K562 (cell line): ENCODE data around the gene CHRNA3. TPM values are rescaled to one million over a fixed set of nuclear protein-coding genes. Genes with fewer than 3 reads are reported as not detected.

ENCODE experiments used
- ATAC-seq: fragments of 200-7000 bp; cut with Tn5 transposase; 3 replicates; pipeline ENCODE4 v1.9.1; 2020; ENCODE audit warnings: moderate library complexity
- BruUV-seq: library from RNA; stranded (reverse); fragments of 400-500 nt; replicated peaks from 2 replicates; lab custom pipeline; 2021; lab: Mats Ljungman, UMichigan
- CTCF ChIA-PET: fragments of 300-600 bp; formaldehyde crosslinking; extraction: SDS; loops from one replicate; lab custom pipeline; 2021; ENCODE audit warnings: low intra/inter-chr PET ratio; lab: Yijun Ruan, JAX
- POLR2A ChIA-PET: fragments of 300-600, 350-650 bp; sonication (Branson Sonifier 250); formaldehyde crosslinking; extraction: SDS; loops from one replicate; lab custom pipeline; 2021; ENCODE audit warnings: antibody characterized with exemption, inconsistent platforms; lab: Yijun Ruan, JAX
- DNase-seq, 4 experiments: peaks; one replicate each; pipeline versions ENCODE4 v3.0.0 to v3.0.0-alpha.2; 2011 to 2018; ENCODE audit warnings: low spot score in 3 of 4, mixed read lengths in 3 of 4; ENCODE audit errors: extremely low read depth in 1 of 4
- FAIRE-seq: peaks from 2 replicates; lab custom pipeline; 2011; peaks lifted over from hg19 to GRCh38; lab: Jason Lieb, UNC
- H2AFZ ChIP-seq: 2 replicates; pipeline ENCODE4 v1.6.0; 2011; ENCODE audit warnings: low read depth, low read length, control low read depth, inconsistent platforms
- H3K27ac ChIP-seq: fragments of 200-600 bp; 3 replicates; pipeline ENCODE4 v1.8.0; 2011; ENCODE audit warnings: low read depth, mild to moderate bottlenecking, control low read depth, inconsistent platforms, low read length, moderate library complexity, mixed read lengths; ENCODE audit errors: extremely low read depth
- H3K27me3 ChIP-seq, 2 experiments: fragments of 300-600 bp in 1 of 2; 2 replicates in 1 of 2; 3 replicates in 1 of 2; pipeline versions ENCODE4 v1.6.0 to v1.8.0; 2011; ENCODE audit warnings: inconsistent platforms in 2 of 2, low read length in 2 of 2, mild to moderate bottlenecking in 1 of 2, mixed read lengths in 1 of 2, moderate library complexity in 1 of 2; ENCODE audit not compliant: control insufficient read depth in 2 of 2, insufficient read depth in 2 of 2
- H3K36me3 ChIP-seq: fragments of 300-600 bp; 3 replicates; pipeline ENCODE4 v1.8.0; 2011; ENCODE audit warnings: mild to moderate bottlenecking, low read length, inconsistent platforms; ENCODE audit not compliant: control insufficient read depth, insufficient read depth
- H3K4me1 ChIP-seq, 2 experiments: fragments of 200-600 bp in 1 of 2; replicated peaks in 1 of 2; 2 replicates in 1 of 2; 3 replicates in 1 of 2; pipeline versions ENCODE4 v1.5.1 to v1.8.0; 2011; ENCODE audit warnings: inconsistent platforms in 2 of 2, low read length in 2 of 2, mild to moderate bottlenecking in 1 of 2, mixed read lengths in 1 of 2, moderate library complexity in 1 of 2; ENCODE audit not compliant: control insufficient read depth in 2 of 2, insufficient read depth in 2 of 2
- H3K4me2 ChIP-seq: 2 replicates; pipeline ENCODE4 v1.6.1; 2011; ENCODE audit warnings: low read length, control low read depth, inconsistent platforms, mixed read lengths; ENCODE audit not compliant: insufficient read depth
- H3K4me3 ChIP-seq: fragments of 200-600 bp; sonication (generic), shearing (Covaris generic); 2 replicates; pipeline ENCODE4 v1.5.1; 2016; ENCODE audit warnings: control low read depth, inconsistent platforms
- H3K79me2 ChIP-seq: fragments of 200-600 bp; 3 replicates; pipeline ENCODE4 v1.8.0; 2011; ENCODE audit warnings: low read length, inconsistent platforms; ENCODE audit not compliant: control insufficient read depth, insufficient read depth
- H3K9ac ChIP-seq, 2 experiments: 2 replicates each; pipeline versions ENCODE4 v1.6.0 to v1.6.1; 2011; ENCODE audit warnings: low read depth in 2 of 2, low read length in 2 of 2, control low read depth in 1 of 2, inconsistent platforms in 1 of 2, mild to moderate bottlenecking in 1 of 2, mixed read lengths in 1 of 2; ENCODE audit not compliant: insufficient read depth in 1 of 2
- H3K9me1 ChIP-seq: one replicate; pipeline ENCODE4 v1.6.0; 2011; ENCODE audit warnings: inconsistent platforms, mild to moderate bottlenecking, low read length, moderate library complexity; ENCODE audit not compliant: control insufficient read depth, insufficient read depth
- H3K9me3 ChIP-seq: replicated peaks from 2 replicates; pipeline ENCODE4 v1.5.1; 2011; ENCODE audit warnings: low read depth, low read length, inconsistent platforms; ENCODE audit not compliant: control insufficient read depth, insufficient read depth
- H4K20me1 ChIP-seq: replicated peaks from 2 replicates; pipeline ENCODE4 v1.6.1; 2011; ENCODE audit warnings: low read length, inconsistent platforms, mixed read lengths; ENCODE audit not compliant: control insufficient read depth, insufficient read depth
- E2F3 ChIP-seq: fragments of 250-450 bp; sonication (Bioruptor Pico); IDR thresholded peaks from 2 replicates; pipeline ENCODE4 v1.4.0; 2020; ENCODE audit warnings: mild to moderate bottlenecking
- WGBS: fragments of 100-300 bp; shearing (Covaris generic); methylation state at CpG from one replicate; pipeline ENCODE4 v1.1.6; 2016; ENCODE audit warnings: low coverage, mixed read lengths; ENCODE audit not compliant: insufficient coverage; ENCODE audit errors: missing lambda C conversion rate; 5-methylcytosine and 5-hydroxymethylcytosine counted together
- in situ Hi-C: fragments of 300-500 bp; cut with MboI; formaldehyde crosslinking; loops from 4 replicates; pipeline ENCODE4 v1.15.0; 2018; ENCODE audit warnings: inconsistent platforms, mixed read lengths
- intact Hi-C: fragments of 100-400 bp; cut with micrococcal nuclease; formaldehyde crosslinking; loops from 2 replicates; pipeline ENCODE4 v1.14.2; 2022
- polyA plus RNA-seq, 8 experiments: library from polyadenylated mRNA; depleted of rRNA in 4 of 8; stranded (reverse) in 5 of 8; unstranded in 3 of 8; fragments of >200 nt; fragmentation: Nextera tagmentation in 2 of 8; fragmentation: Illumina TruSeq in 1 of 8; extraction: Ambion mirVana in 2 of 8; extraction: Trizol in 1 of 8; gene quantifications; 2 replicates each; pipeline versions ENCODE4 v1.2.1 to v1.2.3, GENCODE V29; 2011 to 2014; ENCODE audit warnings: inconsistent platforms in 1 of 8, missing spikeins in 1 of 8
- small RNA-seq: library from RNA; depleted of rRNA; stranded (forward); fragments of <200 nt; gene quantifications from one replicate; pipeline ENCODE3, GENCODE V24; 2014
- total RNA-seq, 7 experiments: library from RNA; depleted of rRNA in 6 of 7; stranded (reverse); fragments of >200 nt in 6 of 7; fragmentation: Illumina TruSeq in 2 of 7; extraction: Trizol in 2 of 7; gene quantifications; 2 replicates each; pipeline versions ENCODE4 v1.2.1 to v1.2.3, GENCODE V29; 2011 to 2021; ENCODE audit warnings: low replicate concordance in 1 of 7

The CHRNA3 gene
- total and polyA plus RNA-seq, 9 of the 15 experiments (the other 6 are each of a cell fraction or from before 2014, with no cell fraction given) = 0.01 TPM; not detected in 8

GRCh38 chr15:78550194-78550593 lies 70.6 kb downstream of the CHRNA3 start:
- no peak for FAIRE-seq
- intact Hi-C loops = no loop called here
- H3K9me3 ChIP-seq = no peaks in the 10 kb centered on the region
- whole genome bisulfite sequencing = 78% methylated on average over 6 of the region's 6 CpGs
- no peak overlapping the region for H3K27ac ChIP-seq
- POLR2A ChIA-PET = interaction anchor here (0.6 to 8.1 kb wide), 5 partner anchors 10 to 127 kb away, joined by 4 to 62 read pairs (median 4); partner anchors contain the start of genes CHRNA5 and PSMA4
- BruUV-seq = no TSS peak
- no peak for TF ChIP-seq E2F3 (CRISPR knock-in tag)
- TF ChIP-seq, all 486 proteins: peak for 0
- Histone ChIP-seq H3K9ac (no peak overlapping the region), H3K9me1 (no peaks in the 10 kb centered on the region), H3K4me1 (no peaks in the 10 kb centered on the region), H4K20me1 (no peaks in the 10 kb centered on the region), H3K4me3 (no peak overlapping the region), H3K27me3 (no peaks in the 10 kb centered on the region), H2AFZ (no peak overlapping the region), H3K4me2 (no peak overlapping the region), H3K79me2 (no peaks in the 10 kb centered on the region), H3K36me3 (peaks cover 61% of the 10 kb centered on the region; the same call in 2 of the 3 replicates)
- CTCF ChIA-PET = no interaction called here
- peak; percentile 14 for ATAC-seq
- no peak for DNase-seq
- in situ Hi-C loops = no loop called here

Small RNAs within 50 kb of the gene (small RNA-seq; reads per million reads assigned to genes)
- not detected for gene AC067863.2

Other genes with a start within 250 kb of the CHRNA3 start
- 16.8 and 17.1 TPM in 2 replicates for gene IREB2, start 182.8 kb downstream of the CHRNA3 start, total RNA-seq (2014; rRNA removed)
- gene IREB2, start 182.8 kb downstream of the CHRNA3 start, total RNA-seq (2014; rRNA removed; fragmentation: Illumina TruSeq; extraction: Trizol) = 37.7 and 48.0 TPM in 2 replicates
- 30.8 and 34.0 TPM in 2 replicates for gene IREB2, start 182.8 kb downstream of the CHRNA3 start, total RNA-seq (2015; rRNA removed; fragmentation: Illumina TruSeq; extraction: Trizol)
- 56.6 and 61.7 TPM in 2 replicates for gene IREB2, start 182.8 kb downstream of the CHRNA3 start, total RNA-seq (2021)
- gene IREB2, start 182.8 kb downstream of the CHRNA3 start, polyA plus RNA-seq (2011; rRNA removed) = 51.5 and 59.1 TPM in 2 replicates
- gene IREB2, start 182.8 kb downstream of the CHRNA3 start, polyA plus RNA-seq (2014; fragmentation: Illumina TruSeq; extraction: Trizol) = 45.4 and 53.2 TPM in 2 replicates
- gene IREB2, start 182.8 kb downstream of the CHRNA3 start, polyA plus RNA-seq (2014; fragmentation: Nextera tagmentation; extraction: Ambion mirVana) = 10 to 100 TPM; 18.0 to 21.4 TPM
- 24.1 and 25.4 TPM in 2 replicates for gene IREB2, start 182.8 kb downstream of the CHRNA3 start, polyA plus RNA-seq (2014; rRNA removed)
- gene HYKK, start 113.4 kb downstream of the CHRNA3 start, total RNA-seq (2014; rRNA removed) = 1.9 and 4.8 TPM in 2 replicates
- 5.0 and 6.8 TPM in 2 replicates for gene HYKK, start 113.4 kb downstream of the CHRNA3 start, total RNA-seq (2014; rRNA removed; fragmentation: Illumina TruSeq; extraction: Trizol)
- gene HYKK, start 113.4 kb downstream of the CHRNA3 start, total RNA-seq (2015; rRNA removed; fragmentation: Illumina TruSeq; extraction: Trizol) = 4.0 and 4.3 TPM in 2 replicates
- 3.5 and 3.9 TPM in 2 replicates for gene HYKK, start 113.4 kb downstream of the CHRNA3 start, total RNA-seq (2021)
- 4.5 and 6.1 TPM in 2 replicates for gene HYKK, start 113.4 kb downstream of the CHRNA3 start, polyA plus RNA-seq (2011; rRNA removed)
- 5.7 TPM in 2 replicates for gene HYKK, start 113.4 kb downstream of the CHRNA3 start, polyA plus RNA-seq (2014; fragmentation: Illumina TruSeq; extraction: Trizol)
- gene HYKK, start 113.4 kb downstream of the CHRNA3 start, polyA plus RNA-seq (2014; fragmentation: Nextera tagmentation; extraction: Ambion mirVana) = 1 to 10 TPM; 3.0 to 3.1 TPM
- gene HYKK, start 113.4 kb downstream of the CHRNA3 start, polyA plus RNA-seq (2014; rRNA removed) = 3.5 and 5.1 TPM in 2 replicates
- gene PSMA4, start 80.6 kb downstream of the CHRNA3 start, total RNA-seq (2014; rRNA removed) = 283 and 304 TPM in 2 replicates
- gene PSMA4, start 80.6 kb downstream of the CHRNA3 start, total RNA-seq (2014; rRNA removed; fragmentation: Illumina TruSeq; extraction: Trizol) = 651 and 732 TPM in 2 replicates
- gene PSMA4, start 80.6 kb downstream of the CHRNA3 start, total RNA-seq (2015; rRNA removed; fragmentation: Illumina TruSeq; extraction: Trizol) = 546 and 601 TPM in 2 replicates
- gene PSMA4, start 80.6 kb downstream of the CHRNA3 start, total RNA-seq (2021) = 388 and 422 TPM in 2 replicates
- 597 and 814 TPM in 2 replicates for gene PSMA4, start 80.6 kb downstream of the CHRNA3 start, polyA plus RNA-seq (2011; rRNA removed)
- 747 and 790 TPM in 2 replicates for gene PSMA4, start 80.6 kb downstream of the CHRNA3 start, polyA plus RNA-seq (2014; fragmentation: Illumina TruSeq; extraction: Trizol)
- gene PSMA4, start 80.6 kb downstream of the CHRNA3 start, polyA plus RNA-seq (2014; fragmentation: Nextera tagmentation; extraction: Ambion mirVana) = 1,000 to 10,000 TPM; 1,794 to 1,857 TPM
- gene PSMA4, start 80.6 kb downstream of the CHRNA3 start, polyA plus RNA-seq (2014; rRNA removed) = 531 and 666 TPM in 2 replicates
- gene CHRNA5, start 55.5 kb downstream of the CHRNA3 start, total RNA-seq (2014; rRNA removed) = 6.0 and 6.5 TPM in 2 replicates
- gene CHRNA5, start 55.5 kb downstream of the CHRNA3 start, total RNA-seq (2014; rRNA removed; fragmentation: Illumina TruSeq; extraction: Trizol) = 16.1 and 17.3 TPM in 2 replicates
- 8.0 and 11.0 TPM in 2 replicates for gene CHRNA5, start 55.5 kb downstream of the CHRNA3 start, total RNA-seq (2015; rRNA removed; fragmentation: Illumina TruSeq; extraction: Trizol)
- 13.4 and 14.9 TPM in 2 replicates for gene CHRNA5, start 55.5 kb downstream of the CHRNA3 start, total RNA-seq (2021)
- 6.1 and 13.6 TPM in 2 replicates for gene CHRNA5, start 55.5 kb downstream of the CHRNA3 start, polyA plus RNA-seq (2011; rRNA removed)
- 11.4 and 12.4 TPM in 2 replicates for gene CHRNA5, start 55.5 kb downstream of the CHRNA3 start, polyA plus RNA-seq (2014; fragmentation: Illumina TruSeq; extraction: Trizol)
- gene CHRNA5, start 55.5 kb downstream of the CHRNA3 start, polyA plus RNA-seq (2014; fragmentation: Nextera tagmentation; extraction: Ambion mirVana) = 1 to 10 TPM; 2.8 to 3.4 TPM
- 7.1 and 11.7 TPM in 2 replicates for gene CHRNA5, start 55.5 kb downstream of the CHRNA3 start, polyA plus RNA-seq (2014; rRNA removed)
- gene CHRNB4, start 20.2 kb upstream of the CHRNA3 start, total RNA-seq (2014; rRNA removed) = 0.18 TPM in 1 of 2 replicates, not detected in the other
- gene CHRNB4, start 20.2 kb upstream of the CHRNA3 start, total RNA-seq (2014; rRNA removed; fragmentation: Illumina TruSeq; extraction: Trizol) = not detected in 2 replicates
- not detected in 2 replicates for gene CHRNB4, start 20.2 kb upstream of the CHRNA3 start, total RNA-seq (2015; rRNA removed; fragmentation: Illumina TruSeq; extraction: Trizol)
- gene CHRNB4, start 20.2 kb upstream of the CHRNA3 start, total RNA-seq (2021) = not detected in 2 replicates
- not detected in 2 replicates for gene CHRNB4, start 20.2 kb upstream of the CHRNA3 start, polyA plus RNA-seq (2011; rRNA removed)
- gene CHRNB4, start 20.2 kb upstream of the CHRNA3 start, polyA plus RNA-seq (2014; fragmentation: Illumina TruSeq; extraction: Trizol) = not detected in 2 replicates
- under 1 TPM in 1 of 2 experiments, not detected in 1; 0.08 TPM for gene CHRNB4, start 20.2 kb upstream of the CHRNA3 start, polyA plus RNA-seq (2014; fragmentation: Nextera tagmentation; extraction: Ambion mirVana)
- not detected in 2 replicates for gene CHRNB4, start 20.2 kb upstream of the CHRNA3 start, polyA plus RNA-seq (2014; rRNA removed)
- not detected in 2 replicates for gene ADAMTS7, start 190.5 kb upstream of the CHRNA3 start, total RNA-seq (2014; rRNA removed)
- gene ADAMTS7, start 190.5 kb upstream of the CHRNA3 start, total RNA-seq (2014; rRNA removed; fragmentation: Illumina TruSeq; extraction: Trizol) = not detected in 2 replicates
- gene ADAMTS7, start 190.5 kb upstream of the CHRNA3 start, total RNA-seq (2015; rRNA removed; fragmentation: Illumina TruSeq; extraction: Trizol) = not detected in 2 replicates
- gene ADAMTS7, start 190.5 kb upstream of the CHRNA3 start, total RNA-seq (2021) = 0.07 and 0.13 TPM in 2 replicates
- 0.12 TPM in 1 of 2 replicates, not detected in the other for gene ADAMTS7, start 190.5 kb upstream of the CHRNA3 start, polyA plus RNA-seq (2011; rRNA removed)
- not detected in 2 replicates for gene ADAMTS7, start 190.5 kb upstream of the CHRNA3 start, polyA plus RNA-seq (2014; fragmentation: Illumina TruSeq; extraction: Trizol)
- not detected for gene ADAMTS7, start 190.5 kb upstream of the CHRNA3 start, polyA plus RNA-seq (2014; fragmentation: Nextera tagmentation; extraction: Ambion mirVana)
- gene ADAMTS7, start 190.5 kb upstream of the CHRNA3 start, polyA plus RNA-seq (2014; rRNA removed) = 0.05 TPM in 1 of 2 replicates, not detected in the other